CD4-positive, alpha-beta T cell treated with Interleukin-10 for 1 hour (primary cell): ENCODE data around the gene PXDN.
"Not testable (repeated sequence)": the region's sequence is repeated elsewhere in the genome, so short reads cannot be mapped to it uniquely, and the experiment has no call there.

Experiments used
- DNase-seq: peaks from one replicate; pipeline ENCODE4 v3.0.0-alpha.2; 2020

The PXDN gene

DNA sequence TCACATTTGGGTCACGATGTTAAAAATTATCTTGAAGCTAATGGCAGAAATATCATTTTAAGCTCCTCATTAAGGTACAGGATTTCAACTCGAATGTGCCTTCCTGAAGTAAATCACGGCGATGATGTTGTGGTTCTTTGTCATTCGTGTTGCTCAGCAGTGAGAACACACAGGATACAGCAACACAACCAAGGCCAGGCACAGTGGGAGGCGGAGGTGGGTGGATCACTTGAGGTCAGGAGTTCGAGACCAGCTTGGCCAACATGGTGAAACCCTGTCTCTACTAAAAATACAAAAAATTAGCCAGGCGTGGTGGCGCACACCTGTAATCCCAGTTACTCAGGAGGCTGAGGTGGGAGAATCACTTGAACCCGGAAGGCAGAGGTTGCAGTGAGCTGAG, 43.9 kb downstream of the PXDN start:
- DNase-seq: not testable (repeated sequence)

DNA sequence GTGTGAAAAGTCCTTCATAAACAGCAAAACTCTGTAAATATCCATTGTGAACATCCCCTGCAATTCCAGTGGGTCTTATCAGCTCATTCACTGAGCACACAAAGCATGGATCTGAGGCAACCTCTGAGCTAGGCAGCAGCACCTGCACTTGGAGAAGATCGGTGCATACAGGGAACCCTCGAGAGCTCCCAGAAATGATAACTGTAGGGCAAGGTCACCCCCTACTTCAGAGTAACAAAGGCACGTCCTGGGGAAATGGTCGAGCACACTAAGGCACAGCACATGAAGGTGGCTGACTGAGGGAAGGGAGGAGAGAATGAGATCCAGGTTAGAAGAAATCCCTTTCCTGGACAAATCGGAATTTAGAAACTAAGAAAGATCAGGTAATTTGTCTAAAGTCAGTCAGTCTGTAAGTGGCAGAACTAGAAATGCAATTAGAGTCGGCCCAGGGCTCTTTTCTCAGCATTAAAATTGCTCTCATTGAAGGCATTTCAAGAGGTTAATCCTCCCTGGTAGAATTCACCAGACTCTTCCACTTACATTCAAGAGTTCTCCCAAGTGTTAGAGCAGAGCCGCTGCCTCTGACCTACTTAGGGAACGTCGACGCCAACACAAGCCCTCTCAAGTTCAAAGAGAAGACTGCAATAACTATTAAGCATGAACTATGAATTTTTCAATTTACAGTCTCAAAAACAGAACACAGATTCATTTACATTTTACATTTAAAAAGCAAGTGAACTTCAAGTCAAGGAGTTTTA, 45.9 kb downstream of the PXDN start:
- DNase-seq: no peak

DNA sequence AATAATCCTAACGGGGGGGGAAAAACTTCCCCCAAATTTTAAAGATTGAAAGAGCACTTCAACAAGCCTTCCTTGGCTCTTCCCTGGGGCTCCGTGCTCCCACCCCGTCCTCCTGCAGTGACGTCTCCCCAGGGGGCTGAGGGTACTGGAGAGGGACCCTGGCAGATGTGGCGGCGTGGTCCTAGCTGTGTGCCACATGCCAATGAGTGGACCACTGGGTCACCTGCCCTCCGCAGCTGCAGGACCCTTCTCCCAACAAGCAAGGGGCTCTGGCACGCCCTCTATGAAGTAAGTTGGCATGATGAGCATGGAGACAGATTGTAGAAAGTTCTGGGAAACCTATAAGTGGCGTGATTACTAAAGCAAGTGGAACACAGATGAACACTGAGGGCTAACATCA, 46.7 kb downstream of the PXDN start:
- DNase-seq: no peak

DNA sequence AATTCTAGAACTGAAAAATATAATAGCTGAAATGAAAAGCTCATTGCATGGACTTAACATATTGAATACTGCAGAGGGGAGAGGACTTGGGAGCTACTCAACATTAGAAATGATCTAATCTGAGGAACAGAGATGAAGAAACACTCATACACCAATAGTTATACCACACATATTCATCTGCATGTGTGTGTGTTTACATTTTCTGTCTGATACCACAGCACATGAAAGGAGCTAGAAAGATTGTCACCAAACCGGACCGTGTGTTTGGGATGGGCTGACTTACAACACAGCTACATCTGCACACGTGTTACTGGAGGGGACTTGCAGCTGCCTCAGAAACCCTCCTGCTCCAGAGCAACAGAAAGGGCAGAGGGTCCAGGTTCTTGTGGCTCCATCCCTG, 47.8 kb downstream of the PXDN start:
- DNase-seq: no peak

DNA sequence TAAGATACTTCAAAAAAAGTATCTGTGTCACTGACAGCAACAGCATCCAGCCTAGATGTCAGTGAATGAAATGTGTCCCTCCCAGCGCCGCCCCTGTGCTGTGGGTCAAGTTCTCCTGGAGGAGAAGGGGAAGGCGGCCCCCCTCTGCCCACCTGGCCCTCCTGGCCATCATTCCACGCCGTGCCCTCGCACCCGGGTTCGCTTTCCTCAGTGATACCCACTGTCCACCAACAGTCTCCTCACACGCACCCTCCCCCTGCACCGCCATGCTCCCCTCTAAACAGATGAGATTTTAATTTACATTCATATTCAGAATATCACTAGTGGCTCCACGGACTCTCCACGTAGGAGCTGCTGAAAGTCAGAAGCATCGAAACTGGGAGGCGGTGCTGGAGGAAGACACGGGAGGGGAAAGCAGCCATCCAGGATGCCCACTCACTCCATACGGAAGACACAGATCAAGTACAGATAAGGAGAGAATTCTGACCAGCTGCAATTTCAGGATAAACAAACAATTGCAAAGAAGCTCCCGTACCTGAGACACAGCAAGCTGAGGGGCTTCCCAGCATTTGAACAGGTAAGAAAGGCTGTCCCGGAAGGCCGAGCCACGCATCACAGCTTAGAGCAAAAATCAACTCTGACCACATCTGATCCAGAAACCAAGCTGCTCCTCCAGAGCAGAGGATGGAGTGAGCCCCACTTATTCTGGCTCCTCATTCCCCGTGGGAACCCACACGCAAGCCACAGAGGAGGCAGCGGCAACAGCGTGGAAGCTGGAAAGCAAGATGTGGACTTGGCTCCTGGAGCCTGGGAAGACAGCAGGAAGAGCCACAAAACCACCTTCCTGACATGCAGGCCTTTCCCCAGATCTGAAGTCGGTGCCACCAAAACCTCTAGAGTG, 49.7 kb downstream of the PXDN start:
- DNase-seq: no peak

GRCh38 chr2:1693723-1694122, 50.6 kb downstream of the PXDN start:
- no peak for DNase-seq

GRCh38 chr2:1692342-1692741, 52.0 kb downstream of the PXDN start:
- no peak for DNase-seq

DNA sequence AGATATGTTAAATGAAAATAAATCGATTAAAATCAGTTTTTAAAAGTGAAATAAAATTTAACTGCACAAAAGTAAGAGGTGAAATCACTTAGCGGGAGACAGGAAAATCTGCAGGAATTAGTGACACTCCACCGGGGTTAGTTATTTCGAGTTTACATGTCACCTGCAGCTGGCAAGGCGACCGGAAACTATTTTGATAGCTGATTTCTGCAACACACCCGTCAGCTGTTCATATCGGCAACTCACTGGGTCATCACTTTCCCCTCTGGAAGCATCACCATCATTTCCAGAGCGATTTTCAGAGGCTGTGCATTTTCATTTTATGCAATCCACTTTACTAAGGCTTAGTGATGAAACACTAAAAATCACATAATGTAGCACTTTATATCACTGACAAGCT, 52.9 kb downstream of the PXDN start:
- no peak for DNase-seq

- no peak for DNase-seq
Observed at GRCh38 chr2:1690056-1690775, 54.1 kb downstream of the PXDN start.

- DNase-seq: no peak
Observed at GRCh38 chr2:1688859-1689258, 55.5 kb downstream of the PXDN start.

DNA sequence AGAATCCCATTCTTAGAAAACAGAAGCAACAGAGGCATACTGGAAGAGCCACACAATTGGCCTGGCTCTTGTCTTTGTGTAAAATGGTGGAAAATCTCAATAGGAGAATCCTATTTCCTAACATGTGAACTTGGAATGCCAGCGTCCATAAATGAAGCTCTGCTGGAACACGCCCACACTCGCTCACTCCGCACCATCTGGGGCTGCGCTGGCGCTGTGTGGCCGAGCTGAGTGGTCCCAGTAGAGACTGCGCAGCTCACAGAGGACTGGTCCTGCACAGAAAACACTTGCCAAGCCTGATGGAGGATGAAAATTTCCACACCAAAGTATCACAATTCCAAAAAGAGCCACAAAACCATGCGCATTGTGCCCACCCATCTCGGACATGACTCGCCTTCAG, 56.2 kb downstream of the PXDN start:
- no peak for DNase-seq

DNA sequence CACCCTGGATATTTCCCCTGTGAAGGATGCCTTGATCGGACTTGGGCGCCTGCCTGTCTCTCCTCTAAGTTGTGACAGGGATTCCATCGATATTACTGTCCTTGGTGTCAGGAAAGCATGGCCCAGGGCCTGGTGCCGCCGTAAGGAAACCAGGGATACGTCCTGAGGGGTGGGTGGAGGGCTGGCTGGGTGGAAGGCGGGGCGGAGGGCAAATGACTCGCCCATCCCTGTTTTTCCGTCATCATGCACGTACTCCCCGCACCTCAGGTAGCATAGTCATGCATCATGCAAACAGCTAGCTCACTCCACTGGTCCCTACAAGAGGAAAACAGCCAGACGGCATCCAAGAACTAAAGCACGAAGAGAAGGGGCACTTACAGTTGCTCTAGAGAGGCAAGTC, 57.1 kb downstream of the PXDN start:
- DNase-seq: no peak

DNA sequence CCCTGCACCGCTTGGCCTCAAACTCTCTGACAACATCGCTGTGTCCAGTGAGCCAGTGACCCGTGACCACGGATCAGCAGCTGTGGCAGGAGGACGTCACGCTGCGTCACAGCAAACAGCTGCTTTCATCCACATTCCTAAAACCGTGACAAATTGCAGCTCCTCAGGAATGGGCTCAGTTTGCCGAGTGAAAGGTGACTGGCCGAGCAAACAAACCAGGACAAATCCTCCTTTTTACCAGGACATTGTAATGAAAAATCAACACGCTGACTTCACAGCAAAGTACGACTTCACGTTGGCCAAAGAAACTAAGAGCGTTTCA, 57.6 kb downstream of the PXDN start:
- DNase-seq: no peak

GRCh38 chr2:1685957-1686783, 58.1 kb downstream of the PXDN start:
- no peak for DNase-seq

- DNase-seq: no peak
Observed at GRCh38 chr2:1685078-1685956, 59.0 kb downstream of the PXDN start.

- DNase-seq: no peak
Observed at GRCh38 chr2:1683297-1683696, 61.0 kb downstream of the PXDN start.

DNA sequence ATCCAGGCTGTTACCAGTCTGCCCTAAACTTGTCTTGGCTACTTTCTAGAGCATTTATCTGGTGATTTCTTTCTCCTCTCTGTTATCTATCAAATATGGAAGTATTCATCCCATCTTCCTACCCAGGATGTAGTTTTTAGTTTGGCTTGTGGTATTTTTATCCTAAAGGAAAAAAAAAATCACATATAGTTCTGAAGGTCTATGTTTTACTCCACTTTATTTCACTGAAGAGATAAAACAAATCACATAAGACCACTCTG, 62.2 kb downstream of the PXDN start:
- DNase-seq: no peak

DNA sequence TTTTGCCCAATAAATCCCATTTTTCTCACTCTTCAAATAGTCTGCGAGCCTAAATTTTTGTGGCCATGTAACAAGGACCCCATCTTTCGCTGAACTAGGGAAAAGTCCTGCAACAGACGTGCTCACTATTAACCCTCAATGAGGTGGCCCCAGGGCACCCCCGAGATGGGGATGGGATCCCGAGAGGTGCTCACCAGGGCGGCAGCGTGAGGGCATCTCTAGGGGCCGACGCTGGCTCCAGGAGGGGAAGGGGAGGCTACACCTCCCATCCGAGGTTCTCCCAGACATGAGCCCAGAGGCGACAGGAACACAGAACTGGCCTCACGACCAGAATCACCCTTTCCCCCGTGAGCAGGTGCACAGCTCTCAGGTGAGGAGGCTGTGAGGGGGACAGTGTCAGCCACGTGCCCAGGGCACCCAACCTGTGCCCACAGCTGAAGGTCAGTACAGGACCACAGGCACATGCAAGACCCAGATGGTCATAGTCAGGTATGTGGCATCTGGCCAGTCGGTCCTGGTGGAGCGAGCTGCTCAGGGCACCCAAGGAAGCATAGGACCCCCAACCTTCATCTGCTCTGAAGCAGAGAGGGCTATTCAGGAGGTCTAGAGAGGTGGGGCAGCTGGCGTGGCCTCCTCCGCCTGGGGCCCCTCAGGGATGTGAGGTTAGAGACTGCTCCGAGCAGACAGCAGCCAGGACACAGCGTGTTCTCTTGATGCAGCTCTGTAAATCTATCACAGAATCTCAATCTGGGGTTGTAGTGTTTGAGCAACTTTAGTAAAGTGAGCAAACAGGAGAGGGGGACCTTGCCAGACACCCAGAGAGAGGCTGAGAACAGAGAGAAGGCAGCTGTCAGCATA, 62.8 kb downstream of the PXDN start:
- no peak for DNase-seq

- no peak for DNase-seq
Observed at GRCh38 chr2:1681017-1681318, 63.3 kb downstream of the PXDN start.

DNA sequence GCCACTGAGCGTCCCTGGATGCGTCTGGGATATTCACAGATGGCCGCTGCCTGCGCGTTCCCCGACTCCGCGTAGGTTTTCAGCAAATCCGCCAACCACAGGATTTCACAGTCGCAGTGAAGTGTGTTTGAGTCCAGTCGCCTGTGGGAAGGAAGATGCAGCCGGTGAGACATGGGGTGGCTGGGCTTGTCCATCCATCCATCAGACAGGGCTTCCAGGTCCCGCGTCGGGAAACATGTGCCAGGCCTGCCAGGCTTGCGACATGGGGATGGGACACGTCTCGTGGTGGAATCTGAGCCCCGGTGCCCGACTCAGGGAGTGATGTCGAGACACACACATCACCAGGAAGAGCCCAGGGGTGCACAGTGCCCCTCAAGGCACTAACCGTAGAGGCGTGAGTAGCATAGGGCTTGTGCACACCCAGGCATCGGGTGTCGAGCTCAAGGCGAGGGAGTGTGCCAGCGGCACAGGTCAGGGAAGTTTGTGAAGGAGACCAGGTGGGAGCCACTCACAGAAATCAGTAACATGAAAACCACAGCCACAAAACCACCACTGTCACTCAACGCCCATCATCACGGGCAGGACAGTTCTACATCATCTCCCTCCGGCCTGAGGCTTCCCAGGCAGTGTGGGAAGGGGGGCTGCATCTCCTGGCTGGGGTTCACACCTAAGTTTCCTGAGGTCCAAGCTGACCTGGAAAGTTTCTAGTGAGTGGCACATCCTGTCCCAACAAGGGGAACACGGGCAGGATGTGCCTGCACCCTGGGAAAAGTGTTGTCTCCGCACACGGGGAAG, 63.9 kb downstream of the PXDN start:
- no peak for DNase-seq
